Stomach (tissue), 4 donors: ENCODE results near the gene CAPN10.

Experiments used
- EP300 ChIP-seq: sonication (generic); formaldehyde crosslinking; IDR thresholded peaks from one replicate; pipeline ENCODE4 v1.6.1; 2017; ENCODE audit warnings: antibody characterized with exemption
- POLR2A ChIP-seq, 4 donors: fragments of 450-650 bp; IDR thresholded peaks; one replicate each; pipeline ENCODE4 v1.6.1; 2016; ENCODE audit warnings: antibody characterized with exemption in 4 of 4, control low read depth in 2 of 4, mild to moderate bottlenecking in 1 of 4, moderate library complexity in 1 of 4
- POLR2AphosphoS5 ChIP-seq, 3 donors: sonication (generic); formaldehyde crosslinking; IDR thresholded peaks; one replicate each; pipeline ENCODE4 v1.6.1; 2016; ENCODE audit warnings: antibody characterized with exemption in 3 of 3
- TF ChIP-seq, protein P1 (sequence below), 7 experiments: fragments of 450-650 bp in 4 of 7; fragments of 200-600 bp in 3 of 7; sonication (generic) in 3 of 7; IDR thresholded peaks; one replicate each; pipeline ENCODE4 v1.5.1; 2016 to 2019; ENCODE audit warnings: antibody characterized with exemption in 7 of 7, control low read depth in 2 of 7, mild to moderate bottlenecking in 1 of 7

- TF ChIP-seq POLR2A (IDR thresholded peaks at IDR 0.05) (no peak), POLR2AphosphoS5 (IDR thresholded peaks at IDR 0.05) (no peak), EP300 (no peak)
- TF ChIP-seq, protein P1, sequence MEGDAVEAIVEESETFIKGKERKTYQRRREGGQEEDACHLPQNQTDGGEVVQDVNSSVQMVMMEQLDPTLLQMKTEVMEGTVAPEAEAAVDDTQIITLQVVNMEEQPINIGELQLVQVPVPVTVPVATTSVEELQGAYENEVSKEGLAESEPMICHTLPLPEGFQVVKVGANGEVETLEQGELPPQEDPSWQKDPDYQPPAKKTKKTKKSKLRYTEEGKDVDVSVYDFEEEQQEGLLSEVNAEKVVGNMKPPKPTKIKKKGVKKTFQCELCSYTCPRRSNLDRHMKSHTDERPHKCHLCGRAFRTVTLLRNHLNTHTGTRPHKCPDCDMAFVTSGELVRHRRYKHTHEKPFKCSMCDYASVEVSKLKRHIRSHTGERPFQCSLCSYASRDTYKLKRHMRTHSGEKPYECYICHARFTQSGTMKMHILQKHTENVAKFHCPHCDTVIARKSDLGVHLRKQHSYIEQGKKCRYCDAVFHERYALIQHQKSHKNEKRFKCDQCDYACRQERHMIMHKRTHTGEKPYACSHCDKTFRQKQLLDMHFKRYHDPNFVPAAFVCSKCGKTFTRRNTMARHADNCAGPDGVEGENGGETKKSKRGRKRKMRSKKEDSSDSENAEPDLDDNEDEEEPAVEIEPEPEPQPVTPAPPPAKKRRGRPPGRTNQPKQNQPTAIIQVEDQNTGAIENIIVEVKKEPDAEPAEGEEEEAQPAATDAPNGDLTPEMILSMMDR (IDR thresholded peaks at IDR 0.05), result no peak
Observed at GRCh38 chr2:240637901-240638345, 51.4 kb downstream of the CAPN10 start.
